Stimulated activated CD4-positive, alpha-beta T cell treated with anti-CD3 and anti-CD28 coated beads, TNF-alpha, amount 100 ng/mL, for 1 hour (primary cell): ENCODE results near the gene LPCAT2.
"Not testable (repeated sequence)": the region's sequence is repeated elsewhere in the genome, so short reads cannot be mapped to it uniquely, and the experiment has no call there.

Source experiments
- DNase-seq, 3 donors: peaks; one replicate each; pipeline ENCODE4 v3.0.0-alpha.2; 2020; ENCODE audit warnings: low read depth in 3 of 3, low spot score in 1 of 3

Gene LPCAT2

DNA sequence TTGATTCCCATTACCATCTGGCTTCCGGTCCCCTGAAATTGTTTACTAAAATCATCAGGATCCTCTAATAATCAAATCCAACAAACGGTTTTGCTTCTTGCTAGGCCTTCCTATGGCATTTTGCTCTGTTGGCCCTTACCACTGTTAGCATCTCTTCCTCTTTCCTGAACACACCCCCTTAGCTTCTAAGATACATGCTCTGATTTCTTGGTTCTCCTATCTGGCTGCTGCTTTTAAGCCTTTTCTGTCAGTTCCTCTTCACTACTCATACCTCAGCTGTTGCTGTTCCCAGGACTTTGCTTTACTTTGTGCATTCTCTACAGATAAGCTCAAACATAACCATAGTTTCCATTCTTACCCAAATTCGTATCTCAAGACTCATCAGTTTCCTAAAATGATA is 69.0 kb downstream of the LPCAT2 start:
- DNase-seq: no peak

DNA sequence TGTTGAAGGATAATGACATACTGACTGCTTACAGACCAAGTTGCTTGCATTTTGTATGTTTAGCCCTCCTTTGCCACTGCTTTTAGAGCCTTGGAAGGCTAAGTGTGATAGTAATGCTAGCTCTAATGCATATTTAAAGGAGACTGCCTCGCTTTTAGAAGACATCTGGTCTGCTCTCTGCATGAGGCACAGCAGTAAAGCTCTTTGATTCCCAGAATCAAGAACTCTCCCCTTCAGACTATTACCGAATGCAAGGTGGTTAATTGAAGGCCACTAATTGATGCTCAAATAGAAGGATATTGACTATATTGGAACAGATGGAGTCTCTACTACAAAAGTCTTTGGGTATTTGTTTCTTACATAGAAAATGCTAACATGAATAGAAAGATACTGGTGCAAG is 76.8 kb downstream of the LPCAT2 start:
- DNase-seq: no peak

DNA sequence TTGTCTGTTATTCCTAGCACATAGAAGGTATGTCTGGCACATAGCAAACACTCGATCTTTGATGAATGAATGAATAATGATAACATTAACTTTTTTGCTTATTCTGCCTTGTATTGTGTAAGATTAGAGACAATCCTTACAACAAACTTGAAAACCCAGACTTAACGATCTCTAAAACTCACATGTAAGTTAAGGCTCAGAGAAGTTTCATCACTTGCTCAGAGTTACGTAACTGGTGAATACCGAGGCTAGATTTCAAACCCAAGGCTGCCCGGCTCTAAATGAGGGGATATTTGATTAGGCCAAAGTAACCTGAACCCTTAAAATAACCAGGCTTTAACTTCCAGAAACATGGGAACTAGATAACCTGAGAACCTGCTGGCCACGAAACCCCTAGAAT is 79.9 kb downstream of the LPCAT2 start:
- DNase-seq: no peak

- no peak for DNase-seq
Observed at GRCh38 chr16:55592306-55592705, 83.4 kb downstream of the LPCAT2 start.

DNA sequence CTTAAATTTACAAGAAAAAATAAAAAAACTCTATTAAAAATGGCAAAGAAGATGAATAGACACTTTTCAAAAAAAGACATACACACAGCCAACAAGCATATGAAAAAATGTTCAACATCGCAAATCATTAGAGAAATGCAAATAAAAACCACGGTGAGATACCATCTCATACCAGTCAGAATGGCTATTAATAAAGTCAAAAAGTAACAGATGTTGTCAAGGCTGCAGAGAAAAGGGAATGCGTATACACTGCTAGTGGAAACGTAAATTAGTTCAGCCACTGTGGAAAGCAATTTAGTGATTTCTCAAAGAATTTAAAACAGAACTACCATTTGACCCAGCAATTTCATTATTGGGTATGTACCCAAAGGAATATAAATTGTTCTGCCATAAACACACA is 89.1 kb downstream of the LPCAT2 start:
- DNase-seq: no peak

- no peak for DNase-seq
Observed at GRCh38 chr16:55605754-55606336, 97.0 kb downstream of the LPCAT2 start.

GRCh38 chr16:55613613-55614335 is 104.9 kb downstream of the LPCAT2 start:
- DNase-seq: no peak

- no peak for DNase-seq
Observed at GRCh38 chr16:55615071-55615470, 106.2 kb downstream of the LPCAT2 start.

DNA sequence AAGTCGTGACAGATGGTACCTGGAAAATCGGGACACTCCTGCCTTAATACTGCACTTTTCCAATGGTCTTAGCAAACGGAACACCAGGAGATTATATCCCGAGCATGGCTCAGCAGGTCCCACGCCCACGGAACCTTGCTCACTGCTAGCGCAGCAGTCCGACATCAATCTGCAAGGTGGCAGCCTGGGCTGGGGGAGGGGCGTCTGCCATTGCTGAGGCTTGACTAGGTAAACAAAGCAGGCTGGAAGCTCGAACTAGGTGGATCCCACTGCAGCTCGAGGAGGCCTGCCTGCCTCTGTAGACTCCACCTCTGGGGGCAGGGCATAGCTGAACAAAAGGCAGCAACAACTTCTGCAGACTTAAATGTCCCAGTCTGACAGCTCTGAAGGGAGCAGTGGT is 106.8 kb downstream of the LPCAT2 start:
- not testable (repeated sequence) for DNase-seq

DNA sequence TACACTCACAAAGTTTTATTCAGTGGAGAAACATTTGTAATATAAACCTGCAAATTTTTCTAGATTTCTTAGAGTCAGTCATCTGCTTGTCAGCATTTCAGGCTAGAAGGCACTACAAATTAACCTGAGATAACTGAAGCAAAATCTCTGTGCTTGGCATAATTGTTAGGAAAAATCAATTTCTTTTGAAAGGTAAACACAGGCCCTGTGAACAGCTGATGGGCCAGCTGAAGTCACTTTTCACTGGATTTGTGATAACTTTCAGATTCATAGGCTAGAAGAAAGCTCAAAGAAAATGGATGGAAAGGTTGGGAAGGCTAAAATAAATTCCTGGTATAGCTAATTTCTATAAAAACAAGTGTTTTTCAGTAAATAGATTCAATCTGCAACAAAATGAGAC is 112.9 kb downstream of the LPCAT2 start:
- no peak for DNase-seq

DNA sequence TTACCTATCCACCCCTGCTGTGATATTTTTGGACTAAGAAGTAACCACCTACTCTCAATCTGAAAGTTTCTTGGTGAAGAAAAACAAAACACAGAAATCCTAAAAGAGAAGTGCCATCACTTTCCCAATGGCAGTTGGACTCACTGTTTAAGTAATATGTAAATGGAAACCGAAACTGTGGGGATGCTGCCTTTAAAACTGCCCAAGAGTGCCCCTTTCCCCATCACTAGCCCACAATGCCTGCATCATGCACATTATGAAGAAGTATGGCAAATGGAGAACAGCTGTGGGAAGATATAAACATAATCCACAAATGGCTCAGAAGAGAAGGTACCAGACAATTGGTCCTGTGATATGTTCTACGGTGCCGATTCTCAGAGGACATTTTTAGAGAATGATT is 113.4 kb downstream of the LPCAT2 start:
- DNase-seq: no peak

DNA sequence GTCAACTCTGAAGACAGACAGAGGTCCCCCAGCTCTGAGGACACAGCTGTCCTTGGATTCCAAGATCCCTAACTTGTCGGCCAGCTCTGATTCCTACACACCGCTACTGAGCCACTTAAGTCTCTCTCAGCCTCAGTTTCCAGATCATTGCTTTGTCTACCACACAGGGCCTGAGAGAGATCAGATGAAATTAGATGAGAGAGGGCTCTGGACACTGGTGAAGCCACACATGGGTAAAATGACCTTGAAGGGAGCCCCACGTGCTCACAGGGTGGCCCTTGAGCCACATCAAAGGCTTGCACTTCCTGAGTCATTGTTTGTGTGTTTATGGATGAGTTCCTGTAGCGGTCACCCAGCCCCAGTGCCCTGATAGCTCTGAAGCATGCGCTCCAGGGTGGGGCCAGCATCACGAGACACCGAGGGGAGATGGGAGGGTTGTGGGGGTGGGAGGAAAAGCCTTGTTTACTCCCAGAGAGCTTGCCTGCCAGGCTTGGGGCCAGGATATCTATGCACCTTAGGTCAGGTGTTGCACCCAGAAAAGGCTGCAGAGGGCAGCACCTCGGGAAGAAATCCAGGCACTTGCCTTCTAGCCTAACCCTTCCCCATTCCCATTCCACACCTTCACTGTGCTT is 114.2 kb downstream of the LPCAT2 start:
- no peak for DNase-seq

GRCh38 chr16:55623640-55624039 is 114.8 kb downstream of the LPCAT2 start:
- no peak for DNase-seq

GRCh38 chr16:55624696-55625095 is 115.8 kb downstream of the LPCAT2 start:
- no peak for DNase-seq

DNA sequence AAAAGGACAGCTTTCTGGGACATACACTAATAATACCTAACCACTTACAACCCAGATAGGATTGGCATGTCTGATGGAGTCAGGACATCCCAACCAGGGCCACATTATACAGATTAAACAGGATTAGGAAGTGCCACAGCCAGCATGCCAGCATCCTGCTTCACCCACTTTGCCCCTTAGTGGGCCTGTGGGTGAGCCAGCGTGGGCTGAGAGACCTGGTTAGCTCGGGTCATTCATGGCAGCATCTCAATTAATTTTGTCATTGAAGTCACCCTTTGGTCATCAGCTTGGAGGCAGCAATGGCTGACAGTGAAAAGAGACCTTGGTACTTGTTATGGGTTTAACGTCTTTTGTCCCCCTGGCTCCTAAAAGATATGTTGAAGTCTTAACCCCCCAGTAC is 117.0 kb downstream of the LPCAT2 start:
- no peak for DNase-seq

DNA sequence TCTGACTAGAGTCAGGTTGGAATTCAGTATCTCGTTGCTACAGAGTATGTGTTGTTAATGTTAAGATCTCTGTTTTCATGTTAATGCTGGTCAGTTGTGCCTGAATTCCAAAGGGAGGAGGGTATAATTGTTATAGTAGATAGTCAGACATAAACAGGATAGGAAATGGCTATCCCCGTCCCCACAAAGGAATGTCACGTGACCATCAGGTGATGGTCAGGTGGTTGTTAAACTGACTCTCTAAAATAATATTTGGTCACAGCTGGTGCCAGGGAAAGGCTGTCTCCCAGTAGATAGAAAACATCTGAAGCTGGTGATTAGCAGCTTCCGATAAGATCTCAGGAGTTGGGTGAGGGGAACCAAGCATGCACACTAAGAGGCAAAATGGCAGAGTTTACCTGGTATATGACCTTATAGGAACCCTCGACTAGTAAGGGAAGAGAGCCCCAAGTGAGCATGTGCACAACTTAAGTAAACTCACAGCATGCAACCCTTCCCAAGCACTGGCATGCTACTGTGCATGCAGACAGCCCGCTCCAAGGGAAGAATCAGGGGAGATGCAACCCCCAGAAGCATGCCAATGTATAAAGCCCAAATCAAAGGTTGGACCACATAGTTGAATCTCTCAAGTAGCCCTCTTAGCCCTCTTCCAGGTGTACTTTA is 119.6 kb downstream of the LPCAT2 start:
- no peak for DNase-seq

- no peak for DNase-seq
Observed at GRCh38 chr16:55630774-55631173, 121.9 kb downstream of the LPCAT2 start.

DNA sequence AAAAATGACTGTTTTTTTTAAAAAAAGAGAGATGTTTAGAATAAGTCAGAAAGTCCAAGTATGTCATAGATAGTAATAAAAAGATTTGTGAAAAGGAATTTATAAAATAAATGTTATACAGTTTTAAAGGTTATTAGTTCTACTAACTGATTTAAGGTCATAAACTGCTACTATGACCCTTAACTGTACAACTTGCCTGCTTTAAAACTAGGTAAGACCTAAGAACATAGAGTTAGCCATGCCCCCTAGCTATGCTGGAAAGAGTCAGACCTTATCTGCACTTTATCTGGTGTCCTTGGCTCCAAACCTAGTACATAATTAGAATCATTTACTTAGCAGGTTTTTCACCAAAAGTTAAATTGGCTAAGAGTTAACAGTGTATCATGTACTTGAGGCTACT is 123.4 kb downstream of the LPCAT2 start:
- DNase-seq: no peak

DNA sequence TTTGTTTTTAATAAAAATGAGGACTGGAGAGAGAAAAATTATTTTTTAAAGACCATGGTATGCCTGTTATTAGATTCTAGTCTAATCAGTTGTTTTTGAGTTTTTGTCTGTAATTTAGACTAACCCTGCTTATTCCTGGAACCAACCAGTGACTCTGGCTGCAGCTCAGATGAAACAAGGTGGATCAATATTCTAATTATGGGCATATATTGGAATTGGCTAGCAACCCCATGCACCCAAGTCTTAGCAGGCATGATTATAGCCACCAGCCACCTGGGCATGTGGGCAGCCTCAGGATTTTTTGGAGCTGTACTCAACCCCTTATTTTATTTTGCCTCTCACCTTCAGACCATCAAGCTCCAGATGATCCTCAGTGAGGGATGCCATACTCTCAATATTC is 125.3 kb downstream of the LPCAT2 start:
- DNase-seq: no peak
